Activated T-cell treated with anti-CD3 and anti-CD28 coated beads for 1 hour (primary cell): ENCODE measurements around the gene FADS1.

Experiments
- DNase-seq: peaks from one replicate; pipeline ENCODE4 v3.0.0-alpha.2; 2020; ENCODE audit warnings: low read depth

FADS1 gene

DNA sequence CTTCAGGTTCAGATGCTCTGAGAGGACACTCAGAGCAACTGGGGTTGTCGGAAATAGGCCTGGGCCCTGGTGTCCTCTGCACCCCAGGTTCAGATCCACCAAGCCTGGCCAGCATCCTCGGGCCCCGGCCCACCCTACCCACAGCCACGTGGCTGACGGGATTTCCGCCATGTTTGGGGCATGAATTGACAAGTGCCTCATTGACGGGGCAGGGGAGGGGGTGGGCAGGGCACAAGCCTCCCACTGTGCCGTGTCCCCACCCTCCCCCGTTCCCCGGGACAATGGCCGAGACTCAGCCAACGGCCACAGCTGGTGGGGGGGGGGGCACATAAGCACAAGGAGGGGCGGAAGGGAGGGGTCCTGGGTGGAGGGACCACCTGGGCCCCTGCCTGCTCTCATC is 55.9 kb downstream of the FADS1 start:
- DNase-seq: no peak

GRCh38 chr11:61757213-61757862 is 59.5 kb downstream of the FADS1 start:
- no peak for DNase-seq

DNA sequence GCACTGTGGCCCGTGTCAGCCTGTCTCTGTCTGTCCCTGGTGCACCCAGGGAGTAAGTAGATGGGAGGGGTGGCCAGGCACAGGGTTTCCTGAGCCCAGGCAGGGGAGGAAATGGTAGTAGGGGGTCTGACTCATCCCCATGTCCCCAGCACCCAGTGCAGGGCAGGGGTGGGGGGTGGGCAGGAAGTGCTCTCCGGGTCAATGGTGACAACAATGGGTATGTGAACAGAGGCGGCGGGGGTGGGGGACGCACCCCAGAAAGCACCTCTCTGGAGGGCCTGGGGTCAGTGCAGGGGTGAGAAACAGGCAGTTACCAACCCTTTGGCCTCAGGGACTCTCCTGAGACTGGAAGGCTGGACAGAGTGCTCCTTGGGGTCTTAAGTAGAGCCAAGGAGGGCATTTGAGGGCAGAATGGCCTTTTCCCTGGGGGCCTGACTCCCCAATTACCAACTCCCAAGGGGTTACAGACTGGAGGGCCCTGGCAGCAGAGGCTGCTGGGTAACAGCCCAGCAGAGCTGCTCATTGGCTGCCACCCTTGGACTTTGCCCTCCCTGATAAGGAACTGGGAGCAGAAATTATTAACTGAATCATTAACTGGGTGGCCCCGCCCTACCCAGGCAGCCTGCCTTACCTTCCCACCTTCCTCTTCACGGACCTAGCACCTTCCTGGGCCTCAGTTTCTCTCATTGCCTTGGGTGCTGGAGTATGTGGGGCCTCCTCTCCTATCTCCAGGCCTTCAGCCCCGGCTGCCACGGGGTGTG is 60.2 kb downstream of the FADS1 start:
- DNase-seq: no peak

GRCh38 chr11:61756147-61756451 is 60.7 kb downstream of the FADS1 start:
- DNase-seq: no peak

DNA sequence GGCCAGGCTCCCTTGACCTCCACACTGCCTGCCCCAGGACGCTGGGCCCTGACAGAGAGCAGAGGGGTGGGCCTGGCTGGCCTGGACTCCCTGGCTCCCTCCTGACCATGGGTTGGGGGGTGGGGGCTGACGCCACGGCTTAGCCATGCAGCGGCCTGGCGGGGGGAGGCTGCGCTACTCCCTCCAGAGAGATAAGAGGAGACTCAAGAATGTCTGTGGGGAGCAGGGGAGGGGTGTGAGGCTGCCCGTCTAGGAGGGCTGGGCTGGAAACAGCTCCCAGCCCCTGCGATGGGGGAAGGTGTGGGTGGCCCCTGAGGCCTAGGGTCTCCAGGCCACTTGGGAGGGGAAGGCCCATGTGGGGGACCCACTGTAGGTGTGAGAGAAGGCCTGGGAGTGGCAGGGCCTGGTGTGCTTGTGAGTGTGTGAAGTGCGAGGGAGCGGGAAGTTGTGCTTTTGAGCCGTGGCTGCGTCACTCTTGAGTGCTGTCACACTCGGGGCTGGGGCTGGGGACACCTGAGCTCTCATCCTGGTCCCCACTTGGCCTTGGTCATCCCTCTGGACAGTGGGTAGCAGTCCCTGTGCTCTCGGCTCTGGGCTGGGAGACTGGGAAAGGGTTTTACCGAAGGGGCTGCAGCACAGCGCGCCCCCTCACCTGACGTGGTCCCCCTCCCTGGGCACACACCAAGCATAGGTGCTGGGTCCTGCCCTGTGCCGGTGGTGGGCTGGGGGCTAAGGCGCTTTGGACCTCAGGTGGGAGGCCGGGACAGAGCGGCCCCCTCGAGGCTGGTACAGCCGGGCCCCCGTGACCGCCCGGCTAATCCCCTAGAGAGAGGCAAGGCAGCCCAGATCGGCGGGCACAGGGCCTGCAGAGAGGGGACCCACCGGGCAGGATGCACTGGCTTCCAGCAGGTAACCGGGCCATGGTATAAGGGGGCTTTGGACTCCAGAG is 62.0 kb downstream of the FADS1 start:
- no peak for DNase-seq

- DNase-seq: no peak
Observed at GRCh38 chr11:61753672-61754071, 63.1 kb downstream of the FADS1 start.

GRCh38 chr11:61752925-61753521 is 63.8 kb downstream of the FADS1 start:
- no peak for DNase-seq

DNA sequence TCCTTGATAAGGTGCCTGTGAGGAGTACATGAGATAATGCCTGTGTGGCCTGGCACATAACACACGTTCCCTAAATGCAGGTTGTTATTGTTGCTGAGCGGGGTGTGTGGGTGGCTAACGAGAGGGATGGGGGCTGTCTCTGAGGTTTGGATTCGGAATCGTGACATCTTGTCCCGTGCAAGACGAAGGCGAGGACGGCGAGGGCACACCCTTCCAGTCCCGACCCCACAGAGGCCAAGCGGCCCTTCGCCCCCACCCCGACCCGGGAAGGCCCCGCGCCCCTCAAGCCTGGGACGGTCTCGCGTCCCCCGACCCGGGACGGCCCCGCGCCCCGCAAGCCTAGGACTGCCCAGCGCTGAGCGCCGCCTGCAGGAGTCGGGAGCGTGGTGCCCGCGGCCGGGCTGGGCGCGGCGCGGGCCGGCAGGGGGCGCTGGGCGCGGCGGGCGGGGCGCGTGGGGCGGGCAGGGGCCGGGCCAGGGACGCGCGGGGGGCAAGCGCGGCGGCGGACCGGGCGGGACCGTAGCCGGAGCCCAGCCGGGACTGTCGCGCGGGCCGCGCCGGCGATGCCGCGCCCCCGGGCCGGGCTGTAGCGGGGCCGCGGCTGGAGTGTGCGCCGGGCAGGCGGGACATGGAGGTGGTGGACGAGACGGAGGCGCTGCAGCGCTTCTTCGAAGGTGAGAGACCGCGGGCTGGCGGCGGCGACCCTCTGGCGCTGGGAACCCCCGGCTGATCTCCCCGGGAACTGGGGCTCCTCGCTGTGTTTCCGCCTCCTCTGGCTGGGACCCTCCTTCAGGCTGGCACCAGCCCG is 64.5 kb downstream of the FADS1 start, which contains the start of gene MYRF:
Gene MYRF (plus strand): TSS at position 520 of the 808 bp plus-strand sequence. CDS start 109 bp downstream, at position 629.
- peak; percentile 42 for DNase-seq

GRCh38 chr11:61751384-61751783 is 65.4 kb downstream of the FADS1 start:
- no peak for DNase-seq

- no peak for DNase-seq
Observed at GRCh38 chr11:61750631-61751273, 66.1 kb downstream of the FADS1 start.
